WTC11 (cell line): ENCODE results near the gene CZIB. TPM values are rescaled to one million over a fixed set of nuclear protein-coding genes. Genes with fewer than 3 reads are reported as not detected.
A peak's percentile ranks its signal among the peaks of the same experiment; 100 is the strongest.

Experiments
- ATAC-seq: fragments of 200-7000 bp; cut with Tn5 transposase; 2 replicates; pipeline ENCODE4 v1.10.0; 2021; ENCODE audit warnings: mild to moderate bottlenecking, moderate library complexity
- CTCF ChIA-PET: fragments of 300-600 bp; sonication (Branson Sonifier 250); formaldehyde crosslinking; loops from one replicate; lab custom pipeline; 2021; ENCODE audit warnings: antibody characterized with exemption; lab: Charles Lee
- POLR2A ChIA-PET: fragments of 350-600 bp; sonication (Branson Sonifier 250); formaldehyde crosslinking; loops from one replicate; lab custom pipeline; 2021; ENCODE audit warnings: antibody characterized with exemption; lab: Charles Lee
- DNase-seq: peaks from one replicate; pipeline ENCODE4 v3.0.0; 2021; ENCODE audit warnings: low spot score
- H3K27ac Mint-ChIP-seq: 2 replicates; pipeline ENCODE4 v1.8.0; 2021; ENCODE audit warnings: mixed read lengths
- H3K27me3 Mint-ChIP-seq: 2 replicates; pipeline ENCODE4 v1.8.0; 2021; ENCODE audit warnings: low read depth, mild to moderate bottlenecking, moderate library complexity, mixed read lengths
- H3K36me3 Mint-ChIP-seq: 2 replicates; pipeline ENCODE4 v1.8.0; 2021; ENCODE audit warnings: mixed read lengths
- H3K4me1 Mint-ChIP-seq: 2 replicates; pipeline ENCODE4 v1.8.0; 2022; ENCODE audit warnings: mixed read lengths
- H3K4me3 Mint-ChIP-seq: 2 replicates; pipeline ENCODE4 v1.8.0; 2021; ENCODE audit warnings: mild to moderate bottlenecking, moderate library complexity, mixed read lengths
- H3K9me3 Mint-ChIP-seq: 2 replicates; pipeline ENCODE4 v1.8.0; 2021; ENCODE audit warnings: mixed read lengths
- EMX1 ChIP-seq: fragments of 250-450 bp; sonication (Bioruptor Pico); IDR thresholded peaks from 2 replicates; pipeline ENCODE4 v1.8.0; 2021; ENCODE audit warnings: mild to moderate bottlenecking
- GRHL2 ChIP-seq: fragments of 250-450 bp; sonication (Bioruptor Pico); IDR thresholded peaks from 2 replicates; pipeline ENCODE4 v1.8.0; 2022; ENCODE audit warnings: mild to moderate bottlenecking, moderate library complexity; ENCODE audit not compliant: insufficient replicate concordance, severe bottlenecking
- GTF2I ChIP-seq: fragments of 250-450 bp; sonication (Bioruptor Pico); conservative IDR thresholded peaks from 2 replicates; pipeline ENCODE4 v1.4.0; 2021; ENCODE audit warnings: mild to moderate bottlenecking
- JAZF1 ChIP-seq: fragments of 250-450 bp; sonication (Bioruptor Pico); IDR thresholded peaks from 2 replicates; pipeline ENCODE4 v1.9.0; 2021; ENCODE audit warnings: moderate library complexity, mild to moderate bottlenecking, inconsistent platforms
- KAT7 ChIP-seq: sonication (generic); formaldehyde crosslinking; IDR thresholded peaks from 2 replicates; pipeline ENCODE4 v1.8.1; 2023; ENCODE audit warnings: missing genetic modification reagents, mild to moderate bottlenecking, borderline replicate concordance
- NFATC4 ChIP-seq: fragments of 250-450 bp; sonication (Bioruptor Pico); IDR thresholded peaks from 2 replicates; pipeline ENCODE4 v1.9.0; 2021; ENCODE audit warnings: mild to moderate bottlenecking
- SMAD3 ChIP-seq: sonication (generic); formaldehyde crosslinking; IDR thresholded peaks from 2 replicates; pipeline ENCODE4 v1.8.0; 2022; ENCODE audit warnings: missing genetic modification reagents, mild to moderate bottlenecking, borderline replicate concordance
- SMAD4 ChIP-seq: sonication (generic); formaldehyde crosslinking; IDR thresholded peaks from 2 replicates; pipeline ENCODE4 v1.8.0; 2022; ENCODE audit warnings: mild to moderate bottlenecking, missing genetic modification reagents
- TEAD1 ChIP-seq: sonication (generic); formaldehyde crosslinking; IDR thresholded peaks from 2 replicates; pipeline ENCODE4 v1.8.0; 2022; ENCODE audit warnings: mild to moderate bottlenecking, missing genetic modification reagents
- ZNF138 ChIP-seq: sonication (generic); formaldehyde crosslinking; conservative IDR thresholded peaks from 2 replicates; pipeline ENCODE4 v1.8.1; 2022; ENCODE audit warnings: mild to moderate bottlenecking, moderate library complexity, missing genetic modification reagents
- ZNF317 ChIP-seq: sonication (generic); formaldehyde crosslinking; IDR thresholded peaks from 2 replicates; pipeline ENCODE4 v1.8.1; 2023; ENCODE audit warnings: low read depth, mild to moderate bottlenecking, moderate library complexity, missing genetic modification reagents, borderline replicate concordance
- total RNA-seq: library from RNA; stranded (reverse); gene quantifications from 3 replicates; pipeline ENCODE4 v1.2.3, GENCODE V29; 2021
- TF ChIP-seq, protein P1 (sequence below): sonication (generic); formaldehyde crosslinking; IDR thresholded peaks from 2 replicates; pipeline ENCODE4 v1.8.0; 2022; ENCODE audit warnings: mild to moderate bottlenecking, missing genetic modification reagents
- TF ChIP-seq, protein P2 (sequence below): sonication (generic); formaldehyde crosslinking; IDR thresholded peaks from 2 replicates; pipeline ENCODE4 v1.8.1; 2023; ENCODE audit warnings: mild to moderate bottlenecking, missing genetic modification reagents, moderate library complexity
- TF ChIP-seq, protein P3 (sequence below): sonication (generic); formaldehyde crosslinking; IDR thresholded peaks from 2 replicates; pipeline ENCODE4 v1.8.1; 2023; ENCODE audit warnings: mild to moderate bottlenecking, missing genetic modification reagents, moderate library complexity
- TF ChIP-seq, protein P4 (sequence below): sonication (generic); formaldehyde crosslinking; IDR thresholded peaks from 2 replicates; pipeline ENCODE4 v1.8.0; 2022; ENCODE audit warnings: missing genetic modification reagents
- TF ChIP-seq, protein P5 (sequence below): sonication (generic); formaldehyde crosslinking; IDR thresholded peaks from 2 replicates; pipeline ENCODE4 v1.8.1; 2022; ENCODE audit warnings: missing genetic modification reagents, borderline replicate concordance
- TF ChIP-seq, protein P6 (sequence below): fragments of 250-450 bp; sonication (Bioruptor Pico); IDR thresholded peaks from 2 replicates; pipeline ENCODE4 v1.9.0; 2021; ENCODE audit warnings: mild to moderate bottlenecking, borderline replicate concordance

CZIB gene
- total RNA-seq, 1 experiment from 2014 or later, result 41.6 TPM

DNA sequence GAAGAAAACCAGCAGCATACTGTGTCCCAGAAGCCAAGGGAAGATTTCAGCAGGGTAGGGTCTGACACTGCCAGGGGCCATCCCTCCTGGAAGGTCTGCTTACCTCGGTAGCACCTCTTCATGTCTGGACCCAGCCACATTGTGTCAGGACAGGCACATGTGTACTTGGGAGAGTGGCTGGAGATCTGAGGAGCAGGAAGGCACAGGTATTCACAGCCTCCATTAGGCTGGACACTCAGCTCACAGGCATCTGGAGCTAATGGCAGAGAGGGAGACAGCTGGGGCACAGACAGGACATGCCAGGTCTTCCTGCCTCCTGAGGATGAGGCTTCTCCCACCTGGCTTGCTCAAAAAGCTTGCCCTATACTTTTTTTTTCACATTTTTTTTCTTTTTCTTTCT, 37.8 kb upstream of the CZIB start:
- Mint-ChIP-seq H3K4me3 (no peak overlapping the region), H3K4me1 (no peaks in the 10 kb centered on the region), H3K9me3 (no peaks in the 10 kb centered on the region), H3K27me3 (no peaks in the 10 kb centered on the region), H3K36me3 (peaks cover 89% of the 10 kb centered on the region), H3K27ac (0 out of 2 replicates have a peak overlapping the region, but pooled peaks have one; percentile 41)
- DNase-seq (no peak), ATAC-seq (no peak)
- ChIA-PET POLR2A (interaction anchor here (0.7 kb wide), 1 partner anchor 21 kb away, joined by 3 read pairs; no protein-coding TSS in a partner anchor), CTCF (interaction anchor here (1.1 kb wide), 1 partner anchor 20 kb away, joined by 4 read pairs; no protein-coding TSS in a partner anchor)
- no peak for TF ChIP-seq ZNF138 (CRISPR knock-in tag)
- TF ChIP-seq JAZF1 (CRISPR knock-in tag), result no peak
- no peak for TF ChIP-seq GTF2I (CRISPR knock-in tag)
- TF ChIP-seq SMAD3 (CRISPR knock-in tag), result no peak
- no peak for TF ChIP-seq GRHL2
- TF ChIP-seq, protein P1, sequence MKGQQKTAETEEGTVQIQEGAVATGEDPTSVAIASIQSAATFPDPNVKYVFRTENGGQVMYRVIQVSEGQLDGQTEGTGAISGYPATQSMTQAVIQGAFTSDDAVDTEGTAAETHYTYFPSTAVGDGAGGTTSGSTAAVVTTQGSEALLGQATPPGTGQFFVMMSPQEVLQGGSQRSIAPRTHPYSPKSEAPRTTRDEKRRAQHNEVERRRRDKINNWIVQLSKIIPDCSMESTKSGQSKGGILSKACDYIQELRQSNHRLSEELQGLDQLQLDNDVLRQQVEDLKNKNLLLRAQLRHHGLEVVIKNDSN (CRISPR knock-in tag), result no peak
- TF ChIP-seq KAT7 (CRISPR knock-in tag), result no peak
- TF ChIP-seq, protein P2, sequence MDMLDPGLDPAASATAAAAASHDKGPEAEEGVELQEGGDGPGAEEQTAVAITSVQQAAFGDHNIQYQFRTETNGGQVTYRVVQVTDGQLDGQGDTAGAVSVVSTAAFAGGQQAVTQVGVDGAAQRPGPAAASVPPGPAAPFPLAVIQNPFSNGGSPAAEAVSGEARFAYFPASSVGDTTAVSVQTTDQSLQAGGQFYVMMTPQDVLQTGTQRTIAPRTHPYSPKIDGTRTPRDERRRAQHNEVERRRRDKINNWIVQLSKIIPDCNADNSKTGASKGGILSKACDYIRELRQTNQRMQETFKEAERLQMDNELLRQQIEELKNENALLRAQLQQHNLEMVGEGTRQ, result no peak
- TF ChIP-seq, protein P3, sequence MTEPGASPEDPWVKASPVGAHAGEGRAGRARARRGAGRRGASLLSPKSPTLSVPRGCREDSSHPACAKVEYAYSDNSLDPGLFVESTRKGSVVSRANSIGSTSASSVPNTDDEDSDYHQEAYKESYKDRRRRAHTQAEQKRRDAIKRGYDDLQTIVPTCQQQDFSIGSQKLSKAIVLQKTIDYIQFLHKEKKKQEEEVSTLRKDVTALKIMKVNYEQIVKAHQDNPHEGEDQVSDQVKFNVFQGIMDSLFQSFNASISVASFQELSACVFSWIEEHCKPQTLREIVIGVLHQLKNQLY, result no peak
- TF ChIP-seq EMX1 (CRISPR knock-in tag), result no peak
- TF ChIP-seq, protein P4, sequence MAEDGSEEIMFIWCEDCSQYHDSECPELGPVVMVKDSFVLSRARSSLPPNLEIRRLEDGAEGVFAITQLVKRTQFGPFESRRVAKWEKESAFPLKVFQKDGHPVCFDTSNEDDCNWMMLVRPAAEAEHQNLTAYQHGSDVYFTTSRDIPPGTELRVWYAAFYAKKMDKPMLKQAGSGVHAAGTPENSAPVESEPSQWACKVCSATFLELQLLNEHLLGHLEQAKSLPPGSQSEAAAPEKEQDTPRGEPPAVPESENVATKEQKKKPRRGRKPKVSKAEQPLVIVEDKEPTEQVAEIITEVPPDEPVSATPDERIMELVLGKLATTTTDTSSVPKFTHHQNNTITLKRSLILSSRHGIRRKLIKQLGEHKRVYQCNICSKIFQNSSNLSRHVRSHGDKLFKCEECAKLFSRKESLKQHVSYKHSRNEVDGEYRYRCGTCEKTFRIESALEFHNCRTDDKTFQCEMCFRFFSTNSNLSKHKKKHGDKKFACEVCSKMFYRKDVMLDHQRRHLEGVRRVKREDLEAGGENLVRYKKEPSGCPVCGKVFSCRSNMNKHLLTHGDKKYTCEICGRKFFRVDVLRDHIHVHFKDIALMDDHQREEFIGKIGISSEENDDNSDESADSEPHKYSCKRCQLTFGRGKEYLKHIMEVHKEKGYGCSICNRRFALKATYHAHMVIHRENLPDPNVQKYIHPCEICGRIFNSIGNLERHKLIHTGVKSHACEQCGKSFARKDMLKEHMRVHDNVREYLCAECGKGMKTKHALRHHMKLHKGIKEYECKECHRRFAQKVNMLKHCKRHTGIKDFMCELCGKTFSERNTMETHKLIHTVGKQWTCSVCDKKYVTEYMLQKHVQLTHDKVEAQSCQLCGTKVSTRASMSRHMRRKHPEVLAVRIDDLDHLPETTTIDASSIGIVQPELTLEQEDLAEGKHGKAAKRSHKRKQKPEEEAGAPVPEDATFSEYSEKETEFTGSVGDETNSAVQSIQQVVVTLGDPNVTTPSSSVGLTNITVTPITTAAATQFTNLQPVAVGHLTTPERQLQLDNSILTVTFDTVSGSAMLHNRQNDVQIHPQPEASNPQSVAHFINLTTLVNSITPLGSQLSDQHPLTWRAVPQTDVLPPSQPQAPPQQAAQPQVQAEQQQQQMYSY (CRISPR knock-in tag), result no peak
- TF ChIP-seq NFATC4, result no peak
- TF ChIP-seq ZNF317, result no peak
- TF ChIP-seq, protein P5, sequence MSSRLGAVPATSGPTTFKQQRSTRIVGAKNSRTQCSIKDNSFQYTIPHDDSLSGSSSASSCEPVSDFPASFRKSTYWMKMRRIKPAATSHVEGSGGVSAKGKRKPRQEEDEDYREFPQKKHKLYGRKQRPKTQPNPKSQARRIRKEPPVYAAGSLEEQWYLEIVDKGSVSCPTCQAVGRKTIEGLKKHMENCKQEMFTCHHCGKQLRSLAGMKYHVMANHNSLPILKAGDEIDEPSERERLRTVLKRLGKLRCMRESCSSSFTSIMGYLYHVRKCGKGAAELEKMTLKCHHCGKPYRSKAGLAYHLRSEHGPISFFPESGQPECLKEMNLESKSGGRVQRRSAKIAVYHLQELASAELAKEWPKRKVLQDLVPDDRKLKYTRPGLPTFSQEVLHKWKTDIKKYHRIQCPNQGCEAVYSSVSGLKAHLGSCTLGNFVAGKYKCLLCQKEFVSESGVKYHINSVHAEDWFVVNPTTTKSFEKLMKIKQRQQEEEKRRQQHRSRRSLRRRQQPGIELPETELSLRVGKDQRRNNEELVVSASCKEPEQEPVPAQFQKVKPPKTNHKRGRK (CRISPR knock-in tag), result no peak
- TF ChIP-seq SMAD4, result no peak
- TF ChIP-seq, protein P6, sequence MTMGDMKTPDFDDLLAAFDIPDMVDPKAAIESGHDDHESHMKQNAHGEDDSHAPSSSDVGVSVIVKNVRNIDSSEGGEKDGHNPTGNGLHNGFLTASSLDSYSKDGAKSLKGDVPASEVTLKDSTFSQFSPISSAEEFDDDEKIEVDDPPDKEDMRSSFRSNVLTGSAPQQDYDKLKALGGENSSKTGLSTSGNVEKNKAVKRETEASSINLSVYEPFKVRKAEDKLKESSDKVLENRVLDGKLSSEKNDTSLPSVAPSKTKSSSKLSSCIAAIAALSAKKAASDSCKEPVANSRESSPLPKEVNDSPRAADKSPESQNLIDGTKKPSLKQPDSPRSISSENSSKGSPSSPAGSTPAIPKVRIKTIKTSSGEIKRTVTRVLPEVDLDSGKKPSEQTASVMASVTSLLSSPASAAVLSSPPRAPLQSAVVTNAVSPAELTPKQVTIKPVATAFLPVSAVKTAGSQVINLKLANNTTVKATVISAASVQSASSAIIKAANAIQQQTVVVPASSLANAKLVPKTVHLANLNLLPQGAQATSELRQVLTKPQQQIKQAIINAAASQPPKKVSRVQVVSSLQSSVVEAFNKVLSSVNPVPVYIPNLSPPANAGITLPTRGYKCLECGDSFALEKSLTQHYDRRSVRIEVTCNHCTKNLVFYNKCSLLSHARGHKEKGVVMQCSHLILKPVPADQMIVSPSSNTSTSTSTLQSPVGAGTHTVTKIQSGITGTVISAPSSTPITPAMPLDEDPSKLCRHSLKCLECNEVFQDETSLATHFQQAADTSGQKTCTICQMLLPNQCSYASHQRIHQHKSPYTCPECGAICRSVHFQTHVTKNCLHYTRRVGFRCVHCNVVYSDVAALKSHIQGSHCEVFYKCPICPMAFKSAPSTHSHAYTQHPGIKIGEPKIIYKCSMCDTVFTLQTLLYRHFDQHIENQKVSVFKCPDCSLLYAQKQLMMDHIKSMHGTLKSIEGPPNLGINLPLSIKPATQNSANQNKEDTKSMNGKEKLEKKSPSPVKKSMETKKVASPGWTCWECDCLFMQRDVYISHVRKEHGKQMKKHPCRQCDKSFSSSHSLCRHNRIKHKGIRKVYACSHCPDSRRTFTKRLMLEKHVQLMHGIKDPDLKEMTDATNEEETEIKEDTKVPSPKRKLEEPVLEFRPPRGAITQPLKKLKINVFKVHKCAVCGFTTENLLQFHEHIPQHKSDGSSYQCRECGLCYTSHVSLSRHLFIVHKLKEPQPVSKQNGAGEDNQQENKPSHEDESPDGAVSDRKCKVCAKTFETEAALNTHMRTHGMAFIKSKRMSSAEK (CRISPR knock-in tag), result no peak
- no peak for TF ChIP-seq TEAD1 (CRISPR knock-in tag)
